ENCODE data around the gene PGS1. TPM values are rescaled to one million over a fixed set of nuclear protein-coding genes. Genes with fewer than 3 reads are reported as not detected.
A peak's percentile ranks its signal among the peaks of the same experiment; 100 is the strongest.

Gene PGS1
- total and polyA plus RNA-seq, 10 of the 15 experiments (the other 5 are each of a cell fraction or from before 2014, with no cell fraction given), result 1.3 to 37.6 (median 27.4) TPM

DNA sequence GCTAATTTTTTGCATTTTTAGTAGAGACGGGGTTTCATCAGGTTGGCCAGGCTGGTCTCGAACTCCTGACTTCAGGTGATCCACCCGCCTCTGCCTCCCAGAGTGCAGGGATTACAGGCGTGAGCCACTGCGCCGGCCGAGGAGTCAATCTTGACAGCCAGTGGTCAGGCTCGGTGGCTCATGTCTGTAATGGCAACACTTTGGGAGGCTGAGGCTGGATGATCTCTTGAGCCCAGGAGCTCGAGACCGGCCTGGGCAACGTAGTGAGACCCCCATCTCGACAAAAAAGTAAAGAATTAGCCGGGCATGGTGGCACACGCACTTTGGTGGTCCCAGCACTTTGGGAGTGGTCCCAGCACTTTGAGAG, 608 bp upstream of the PGS1 start:
- in situ Hi-C loops (cut with MboI) (no loop called here), intact Hi-C loops (cut with micrococcal nuclease; ENCODE audit: unreplicated experiment) (loop anchor here (2.0 kb wide), 1 partner anchor 17 kb away; the partner anchor contains the start of gene SOCS3)
- no peaks in the 10 kb centered on the region for H3K9me3 ChIP-seq (replicated peaks; ENCODE audit: control insufficient read depth, insufficient read depth, low read length)
- H2AFZ ChIP-seq (ENCODE audit: control insufficient read depth, low read depth, low read length), result peak overlapping the region; percentile 98
- H3K79me2 ChIP-seq (ENCODE audit: control insufficient read depth, insufficient read depth, low read length), result peaks cover 45% of the 10 kb centered on the region
- peak overlapping the region; percentile 95 for H3K4me2 ChIP-seq (ENCODE audit: control insufficient read depth, insufficient read depth)
- peak overlapping the region; percentile 93 for H3K9ac ChIP-seq (ENCODE audit: control insufficient read depth, insufficient read depth, low read length)
- FAIRE-seq (no peak), ATAC-seq (no peak), DNase-seq (ENCODE audit: low read depth, low spot score) (no peak)
- peak overlapping the region; percentile 91 for H3K4me3 ChIP-seq
- 21% methylated on average over 14 of the region's 14 CpGs for WGBS (ENCODE audit: insufficient coverage, insufficient replicate concordance, low lambda C conversion rate, missing lambda C conversion rate)
- no peaks in the 10 kb centered on the region for H4K20me1 ChIP-seq (ENCODE audit: control insufficient read depth, insufficient read depth)
- ChIA-PET CTCF (interaction anchor here (1.5 to 2.7 kb wide), 3 partner anchors 10 to 22 kb away, joined by 3 to 9 read pairs (median 5); no protein-coding TSS in a partner anchor), POLR2A (interaction anchor here (1.4 kb wide), 1 partner anchor 11 kb away, joined by 13 read pairs; no protein-coding TSS in a partner anchor), SMC1A (ENCODE audit: uncharacterized antibody, unreplicated experiment) (interaction anchor here (0.6 to 1.1 kb wide), 4 partner anchors 10 to 41 kb away, joined by 3 to 4 read pairs (median 3); no protein-coding TSS in a partner anchor), RAD21 (ENCODE audit: unreplicated experiment) (interaction anchor here (0.8 to 1.5 kb wide), 3 partner anchors 10 to 87 kb away, joined by 3 to 7 read pairs (median 3); no protein-coding TSS in a partner anchor)
- TF ChIP-seq KDM1A (IDR thresholded peaks at IDR 0.05; ENCODE audit: borderline replicate concordance) (no peak), ZSCAN29 (IDR thresholded peaks at IDR 0.05) (no peak), NFYA (IDR thresholded peaks at IDR 0.05; ENCODE audit: borderline replicate concordance, low read depth, low read length) (no peak), KAT2A (conservative IDR thresholded peaks at IDR 0.05; ENCODE audit: control insufficient read depth, low read depth, low read length) (no peak), EED (IDR thresholded peaks at IDR 0.05; ENCODE audit: low read depth) (no peak), YY1 (IDR thresholded peaks at IDR 0.05; ENCODE audit: low read depth, low read length) (no peak), E4F1 (IDR thresholded peaks at IDR 0.05; ENCODE audit: borderline replicate concordance, partially characterized antibody) (no peak), SRF (IDR thresholded peaks at IDR 0.05; ENCODE audit: low read depth in 2 of 2, low read length in 2 of 2) (no peak), GABPA (IDR thresholded peaks at IDR 0.05; ENCODE audit: low read depth) (no peak), CBFB (IDR thresholded peaks at IDR 0.05; ENCODE audit: low read depth) (no peak), MTA3 (IDR thresholded peaks at IDR 0.05; ENCODE audit: borderline replicate concordance, low read length) (no peak), JUNB (IDR thresholded peaks at IDR 0.05) (no peak), PBX3 (IDR thresholded peaks at IDR 0.05; ENCODE audit: insufficient replicate concordance, low read depth, low read length) (no peak), IKZF2 (IDR thresholded peaks at IDR 0.05) (no peak), POLR2A (IDR thresholded peaks at IDR 0.05; ENCODE audit: low read depth, low read length) (no peak), NR2F1 (conservative IDR thresholded peaks at IDR 0.05) (no peak)
- TF ChIP-seq, protein P1, sequence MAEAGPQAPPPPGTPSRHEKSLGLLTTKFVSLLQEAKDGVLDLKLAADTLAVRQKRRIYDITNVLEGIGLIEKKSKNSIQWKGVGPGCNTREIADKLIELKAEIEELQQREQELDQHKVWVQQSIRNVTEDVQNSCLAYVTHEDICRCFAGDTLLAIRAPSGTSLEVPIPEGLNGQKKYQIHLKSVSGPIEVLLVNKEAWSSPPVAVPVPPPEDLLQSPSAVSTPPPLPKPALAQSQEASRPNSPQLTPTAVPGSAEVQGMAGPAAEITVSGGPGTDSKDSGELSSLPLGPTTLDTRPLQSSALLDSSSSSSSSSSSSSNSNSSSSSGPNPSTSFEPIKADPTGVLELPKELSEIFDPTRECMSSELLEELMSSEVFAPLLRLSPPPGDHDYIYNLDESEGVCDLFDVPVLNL (IDR thresholded peaks at IDR 0.05; ENCODE audit: low read depth, low read length), result no peak
- TF ChIP-seq, protein P2, sequence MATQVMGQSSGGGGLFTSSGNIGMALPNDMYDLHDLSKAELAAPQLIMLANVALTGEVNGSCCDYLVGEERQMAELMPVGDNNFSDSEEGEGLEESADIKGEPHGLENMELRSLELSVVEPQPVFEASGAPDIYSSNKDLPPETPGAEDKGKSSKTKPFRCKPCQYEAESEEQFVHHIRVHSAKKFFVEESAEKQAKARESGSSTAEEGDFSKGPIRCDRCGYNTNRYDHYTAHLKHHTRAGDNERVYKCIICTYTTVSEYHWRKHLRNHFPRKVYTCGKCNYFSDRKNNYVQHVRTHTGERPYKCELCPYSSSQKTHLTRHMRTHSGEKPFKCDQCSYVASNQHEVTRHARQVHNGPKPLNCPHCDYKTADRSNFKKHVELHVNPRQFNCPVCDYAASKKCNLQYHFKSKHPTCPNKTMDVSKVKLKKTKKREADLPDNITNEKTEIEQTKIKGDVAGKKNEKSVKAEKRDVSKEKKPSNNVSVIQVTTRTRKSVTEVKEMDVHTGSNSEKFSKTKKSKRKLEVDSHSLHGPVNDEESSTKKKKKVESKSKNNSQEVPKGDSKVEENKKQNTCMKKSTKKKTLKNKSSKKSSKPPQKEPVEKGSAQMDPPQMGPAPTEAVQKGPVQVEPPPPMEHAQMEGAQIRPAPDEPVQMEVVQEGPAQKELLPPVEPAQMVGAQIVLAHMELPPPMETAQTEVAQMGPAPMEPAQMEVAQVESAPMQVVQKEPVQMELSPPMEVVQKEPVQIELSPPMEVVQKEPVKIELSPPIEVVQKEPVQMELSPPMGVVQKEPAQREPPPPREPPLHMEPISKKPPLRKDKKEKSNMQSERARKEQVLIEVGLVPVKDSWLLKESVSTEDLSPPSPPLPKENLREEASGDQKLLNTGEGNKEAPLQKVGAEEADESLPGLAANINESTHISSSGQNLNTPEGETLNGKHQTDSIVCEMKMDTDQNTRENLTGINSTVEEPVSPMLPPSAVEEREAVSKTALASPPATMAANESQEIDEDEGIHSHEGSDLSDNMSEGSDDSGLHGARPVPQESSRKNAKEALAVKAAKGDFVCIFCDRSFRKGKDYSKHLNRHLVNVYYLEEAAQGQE (IDR thresholded peaks at IDR 0.05; ENCODE audit: low read depth, low read length), result no peak
- BruUV-seq (replicated peaks), result no TSS peak
- peaks cover 36% of the 10 kb centered on the region for H3K4me1 ChIP-seq (ENCODE audit: control insufficient read depth, insufficient read depth, low read length)
- H3K27ac ChIP-seq (ENCODE audit: control insufficient read depth, insufficient read depth), result peak overlapping the region; percentile 76
- H3K27me3 ChIP-seq (replicated peaks in 1 of 2; ENCODE audit: control insufficient read depth in 2 of 2, insufficient read depth in 2 of 2, low read length in 1 of 2), result no peaks in the 10 kb centered on the region
- no peaks in the 10 kb centered on the region for H3K36me3 ChIP-seq (ENCODE audit: control insufficient read depth in 2 of 2, insufficient read depth in 2 of 2, low read length in 1 of 2)
